GM21528 (cell line): ENCODE data around the gene DTYMK.

ENCODE experiments used
- ATAC-seq: cut with Tn5 transposase; IDR thresholded peaks from one replicate; pipeline ENCODE4 v1.9.1; 2021; ENCODE audit warnings: mild to moderate bottlenecking, moderate library complexity; ENCODE audit not compliant: unreplicated experiment, low FRiP score

The DTYMK gene

DNA sequence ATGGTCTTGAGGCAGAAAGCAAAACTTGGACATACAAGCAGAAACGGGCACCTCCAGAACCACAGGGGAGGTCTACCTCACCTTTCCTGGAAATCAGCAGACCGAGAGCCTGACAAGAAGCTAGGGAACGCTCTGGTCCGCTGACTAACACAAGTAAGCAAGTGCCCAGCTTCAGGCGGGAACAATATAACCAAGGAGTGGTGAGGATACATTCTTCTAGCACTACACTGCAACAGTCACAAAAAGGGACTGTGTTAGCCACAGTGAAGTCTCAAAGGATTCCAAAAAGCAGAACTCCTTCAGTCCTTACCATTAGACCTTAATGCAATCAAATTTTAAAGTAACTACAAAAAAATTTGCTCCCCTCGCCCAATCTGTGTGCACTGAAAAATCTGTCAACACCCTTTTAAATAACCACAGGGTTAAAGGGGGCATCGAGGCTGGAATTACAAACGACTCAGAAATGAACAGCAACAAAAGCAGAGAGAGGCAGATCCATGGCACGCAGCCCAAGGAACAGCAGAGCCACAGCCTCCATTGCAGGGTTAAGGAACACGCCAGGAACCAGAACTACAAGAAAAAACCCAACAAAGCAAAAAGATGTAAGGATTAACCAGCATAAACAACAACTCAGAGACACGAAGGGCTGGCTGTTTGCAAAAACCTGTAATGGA lies 56.7 kb downstream of the DTYMK start:
- no peak for ATAC-seq

DNA sequence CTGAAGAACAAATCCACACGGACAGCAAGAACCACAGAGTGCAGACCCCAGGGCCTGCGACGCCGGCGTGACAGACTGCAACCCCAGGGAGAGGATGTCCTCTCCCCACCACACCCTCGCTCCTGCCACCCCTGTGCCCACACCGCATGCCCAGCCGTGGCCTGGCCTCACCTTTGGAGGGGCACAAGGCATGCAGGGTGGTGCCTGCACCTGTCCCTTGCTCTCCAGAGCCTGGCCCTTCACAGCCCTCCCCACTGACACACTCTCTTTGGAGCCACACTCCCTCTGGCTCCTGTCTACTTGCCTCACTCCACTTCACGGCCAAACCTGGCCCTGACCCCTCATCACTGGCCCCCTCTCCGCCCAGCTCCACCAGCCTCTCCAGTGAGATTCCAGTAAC lies 58.9 kb downstream of the DTYMK start:
- no peak for ATAC-seq
